ENCODE results near the gene PNKD.
A peak's percentile ranks its signal among the peaks of the same experiment; 100 is the strongest.

PNKD gene

DNA sequence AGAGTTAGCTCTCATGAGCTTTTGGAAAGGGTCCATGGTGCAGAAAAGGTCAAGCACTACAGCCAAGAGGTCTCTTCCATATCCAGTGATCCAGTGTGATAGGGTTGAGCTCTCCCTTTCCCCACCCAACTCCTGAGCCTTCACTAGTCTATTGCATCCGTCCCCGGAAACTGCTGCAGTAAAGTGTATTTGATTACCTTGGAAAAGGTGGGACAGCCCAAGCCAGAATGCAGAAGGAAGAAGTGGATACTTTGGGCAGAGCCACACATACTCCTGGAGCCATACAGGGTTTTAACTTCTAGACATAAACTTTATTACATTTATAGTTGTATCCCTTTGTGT is 3.6 kb downstream of the PNKD start:
- no peak for DNase-seq

DNA sequence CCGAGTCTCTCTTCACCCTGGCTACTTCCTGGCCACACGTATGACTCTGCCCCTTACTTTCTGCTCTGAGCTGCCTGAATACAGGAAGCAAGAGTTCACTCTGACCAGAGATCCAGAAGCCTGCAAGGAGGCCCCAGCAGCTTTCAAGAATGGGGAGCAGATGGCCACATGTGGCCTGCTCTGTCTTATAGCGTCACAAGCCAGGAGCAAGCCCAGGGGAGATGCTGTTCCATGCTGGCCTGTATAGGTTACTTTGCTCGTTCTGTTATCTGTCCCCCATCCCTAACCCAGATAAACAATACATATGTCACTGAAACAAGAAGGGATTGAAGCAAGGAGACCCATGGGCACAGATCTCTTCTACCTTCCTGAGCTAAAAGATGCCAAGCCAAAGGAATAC is 4.3 kb downstream of the PNKD start:
- no peak for DNase-seq

DNA sequence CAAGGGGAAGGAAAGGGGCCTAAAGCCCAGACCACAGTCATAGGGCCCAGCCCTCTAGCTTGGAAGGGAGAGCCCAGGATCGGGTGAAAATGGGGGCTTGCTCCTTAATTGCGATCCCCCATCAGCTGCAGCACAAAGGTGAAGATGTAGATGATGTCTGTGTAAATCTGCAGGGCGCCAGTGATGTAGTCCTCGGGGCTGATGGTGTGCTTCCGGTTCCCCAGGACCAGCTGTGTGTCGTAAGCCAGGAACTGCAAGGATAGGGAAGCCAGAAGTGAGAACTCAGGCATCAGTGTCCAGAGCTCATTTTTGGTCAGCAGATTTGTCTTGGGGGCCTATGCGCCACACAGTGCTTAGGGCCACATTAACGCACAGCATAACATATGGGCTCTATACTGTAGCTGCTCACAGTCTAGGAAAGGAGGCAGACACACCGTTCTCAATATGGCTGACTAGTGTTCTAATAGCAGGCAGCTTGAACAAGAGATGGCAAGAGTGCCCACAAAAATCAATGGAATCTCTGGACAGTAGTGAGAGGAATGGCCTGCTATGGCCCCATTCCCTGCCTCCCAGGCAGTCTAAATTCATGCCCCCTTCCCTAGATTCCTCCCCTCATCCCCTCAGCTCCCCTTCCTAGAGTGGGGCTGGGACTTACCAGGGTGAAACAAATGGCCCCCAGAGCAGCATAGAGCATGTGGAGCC is 5.2 kb downstream of the PNKD start:
- DNase-seq = no peak

DNA sequence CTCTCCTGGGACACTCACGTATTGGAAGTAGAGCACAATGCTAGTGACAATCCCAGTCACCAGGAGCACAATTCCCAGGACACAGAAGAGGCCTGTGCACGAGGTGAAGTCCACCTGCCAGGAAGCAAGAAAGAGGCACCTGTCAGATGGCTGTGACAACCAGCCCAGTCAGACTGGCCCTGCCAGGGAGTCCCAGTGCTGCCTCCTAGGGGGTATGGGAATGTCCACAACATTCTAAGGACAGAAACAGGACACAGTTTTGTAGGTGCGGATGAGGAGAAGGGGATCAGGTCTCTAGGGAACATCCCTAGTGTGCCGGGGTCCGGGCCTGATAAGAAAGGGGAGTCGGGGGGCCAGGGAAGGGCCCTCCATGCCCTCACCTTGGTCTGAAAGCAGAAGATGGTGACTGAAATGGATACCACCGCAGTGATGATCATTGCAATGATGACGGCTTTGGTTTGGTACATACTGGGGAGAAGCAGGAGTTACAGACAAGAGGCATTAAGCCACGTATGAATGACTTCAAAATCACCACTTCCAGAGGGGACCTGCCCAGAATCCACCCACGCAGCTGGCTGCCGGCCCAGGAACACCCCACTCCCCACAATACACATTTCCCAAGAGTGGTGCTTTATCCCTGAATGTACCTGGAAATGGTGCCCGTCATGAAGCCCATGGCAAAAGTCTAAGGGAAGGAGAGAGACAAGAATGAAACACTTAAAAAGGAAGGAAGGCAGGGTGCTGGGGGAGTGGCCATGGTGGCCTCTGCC is 6.9 kb downstream of the PNKD start:
- DNase-seq = no peak

DNA sequence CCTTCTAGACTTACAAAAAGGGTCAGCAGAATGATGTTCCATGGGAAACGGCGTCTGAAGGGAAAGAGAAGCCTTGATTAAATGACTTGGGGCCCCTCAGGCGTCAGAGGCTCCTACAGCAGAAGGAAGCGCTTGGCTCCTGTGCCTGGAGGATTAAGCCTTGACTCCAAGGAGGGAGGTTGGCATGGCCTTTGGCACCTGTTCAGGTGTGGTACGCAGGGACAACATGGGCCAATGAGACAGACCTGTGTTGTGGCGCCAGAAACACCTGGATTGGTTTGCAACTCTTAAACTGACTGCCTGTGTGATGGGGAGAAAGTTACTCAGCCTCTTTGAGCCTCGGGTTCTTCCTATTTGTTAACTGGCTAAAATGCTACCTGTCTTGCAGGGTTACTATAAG is 7.6 kb downstream of the PNKD start:
- DNase-seq = no peak

DNA sequence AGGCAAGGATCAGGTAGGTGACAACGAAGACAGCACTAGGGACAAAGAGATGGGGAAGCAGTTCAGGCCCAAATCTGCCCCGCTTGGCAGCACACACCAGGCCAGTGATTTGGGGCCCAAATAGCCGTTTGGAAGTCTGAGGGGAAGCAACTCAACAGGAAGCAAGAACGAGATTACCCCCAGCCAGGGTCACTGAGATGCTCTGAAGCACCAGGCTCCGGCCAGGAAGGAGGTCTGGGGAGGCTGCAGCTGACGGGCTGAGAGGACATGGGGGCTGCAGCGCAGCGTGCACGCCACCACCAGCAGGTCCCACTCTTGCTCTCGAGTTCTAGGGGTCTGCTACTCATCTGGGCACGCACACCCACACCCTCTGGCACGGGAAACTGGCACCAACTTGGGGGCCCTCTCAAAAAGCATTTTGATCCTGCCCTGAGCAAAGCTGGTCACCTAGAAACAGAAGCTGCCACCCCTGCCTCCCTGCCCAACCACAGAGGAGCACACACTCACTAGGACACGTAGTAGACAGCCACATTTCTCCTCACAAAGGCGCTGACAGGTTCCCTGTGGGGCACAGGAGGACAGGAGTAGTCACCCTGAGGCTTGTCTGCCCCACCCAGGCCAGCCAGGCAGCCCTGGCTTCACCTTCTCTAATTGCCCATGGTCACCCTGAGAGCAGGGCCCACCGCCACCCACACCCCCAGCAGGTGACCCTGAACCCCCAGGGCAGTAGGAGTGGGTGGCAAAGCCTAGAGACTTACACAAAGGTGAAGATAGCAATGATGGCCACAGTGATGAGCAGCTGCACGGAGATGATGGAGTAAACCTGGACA is 8.4 kb downstream of the PNKD start:
- DNase-seq = no peak

DNA sequence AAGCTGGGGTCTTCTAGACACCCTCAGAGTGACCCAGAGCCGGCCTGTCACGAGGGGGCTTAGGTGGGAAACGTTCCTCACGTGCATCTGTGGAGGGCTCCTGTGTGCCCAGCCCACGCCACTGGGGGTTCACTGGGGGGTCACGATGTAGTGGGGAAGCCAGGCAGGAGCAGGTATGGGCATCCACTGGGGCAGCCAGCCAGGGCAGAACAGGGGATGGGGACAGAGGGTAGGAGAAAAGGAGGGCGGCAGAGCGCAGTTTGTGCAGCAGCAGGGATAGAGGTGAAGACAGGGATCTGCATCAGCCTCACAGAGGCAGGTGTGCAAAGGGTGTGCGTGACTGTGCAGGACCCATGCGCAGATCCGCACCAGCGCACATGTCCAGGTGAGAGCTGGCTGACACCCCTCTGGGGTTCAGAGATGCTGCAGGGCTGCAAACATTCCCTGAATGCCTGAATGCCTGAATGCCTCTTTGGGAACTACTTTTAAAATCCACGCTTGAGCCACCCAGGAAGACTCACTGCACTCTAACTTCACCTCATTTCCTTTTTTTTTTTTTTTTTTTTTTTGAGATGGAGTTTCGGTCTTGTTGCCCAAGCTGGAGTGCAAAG is 10.0 kb downstream of the PNKD start:
- no peak for DNase-seq

DNA sequence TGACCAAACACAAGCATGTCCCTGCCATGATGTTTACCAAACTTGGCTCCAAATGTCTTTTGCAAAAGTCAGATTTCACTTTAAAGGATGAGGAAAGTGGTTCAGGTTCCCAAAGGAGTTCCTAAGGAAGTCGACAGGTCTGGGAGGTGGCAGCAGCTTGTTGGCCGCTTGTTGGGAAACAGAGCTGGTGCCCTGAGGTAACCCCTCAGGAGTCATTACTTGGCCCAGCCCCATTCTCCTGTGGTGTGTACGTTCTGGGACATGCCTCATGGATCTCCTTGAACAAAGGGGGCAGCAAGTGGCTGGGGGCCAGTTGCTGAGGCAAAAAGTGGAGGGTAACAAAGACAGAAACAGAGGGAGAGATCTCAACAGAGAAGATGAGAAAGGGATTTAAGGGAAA is 11.1 kb downstream of the PNKD start:
- DNase-seq = no peak

DNA sequence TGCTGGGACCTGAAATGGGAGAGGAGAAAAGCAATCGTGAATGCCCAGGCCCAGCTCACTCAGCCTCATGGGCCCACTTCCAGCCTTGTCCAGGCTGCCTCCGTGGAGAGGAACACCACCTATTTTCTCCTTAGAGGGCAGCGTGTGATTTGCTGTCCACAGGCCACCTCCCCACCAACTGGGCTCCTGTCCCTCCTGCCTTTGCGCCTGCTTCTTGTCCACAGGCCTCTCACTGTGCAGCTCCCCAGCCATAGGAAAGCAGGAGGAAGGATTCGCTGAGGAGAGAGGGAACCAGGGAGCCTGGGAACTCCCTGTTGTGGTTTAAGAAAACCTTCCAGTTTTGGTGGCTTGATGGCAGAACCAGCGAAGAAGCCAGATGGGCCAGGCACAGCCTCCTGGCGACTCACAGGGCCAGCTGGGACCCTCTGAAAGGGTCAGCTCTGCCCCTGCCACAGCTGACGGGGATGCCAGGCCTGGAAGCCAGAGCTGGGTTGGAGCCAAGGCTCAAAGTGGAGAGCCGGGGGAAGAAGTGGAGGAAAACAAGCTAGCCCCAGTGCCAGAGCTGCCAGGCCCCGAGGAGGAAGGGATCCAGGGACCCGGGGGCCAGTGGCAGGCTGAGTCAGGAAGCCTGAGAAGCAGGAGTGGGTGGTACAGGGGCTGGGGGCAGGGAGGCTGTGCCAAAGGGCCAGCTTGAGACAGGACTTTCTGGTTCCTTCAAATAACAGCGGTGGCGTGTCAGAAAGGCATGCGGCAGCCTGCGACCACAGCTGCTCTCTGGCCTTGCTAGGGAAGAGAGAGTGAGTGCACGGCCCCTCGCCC is 12.1 kb downstream of the PNKD start:
- DNase-seq = no peak

DNA sequence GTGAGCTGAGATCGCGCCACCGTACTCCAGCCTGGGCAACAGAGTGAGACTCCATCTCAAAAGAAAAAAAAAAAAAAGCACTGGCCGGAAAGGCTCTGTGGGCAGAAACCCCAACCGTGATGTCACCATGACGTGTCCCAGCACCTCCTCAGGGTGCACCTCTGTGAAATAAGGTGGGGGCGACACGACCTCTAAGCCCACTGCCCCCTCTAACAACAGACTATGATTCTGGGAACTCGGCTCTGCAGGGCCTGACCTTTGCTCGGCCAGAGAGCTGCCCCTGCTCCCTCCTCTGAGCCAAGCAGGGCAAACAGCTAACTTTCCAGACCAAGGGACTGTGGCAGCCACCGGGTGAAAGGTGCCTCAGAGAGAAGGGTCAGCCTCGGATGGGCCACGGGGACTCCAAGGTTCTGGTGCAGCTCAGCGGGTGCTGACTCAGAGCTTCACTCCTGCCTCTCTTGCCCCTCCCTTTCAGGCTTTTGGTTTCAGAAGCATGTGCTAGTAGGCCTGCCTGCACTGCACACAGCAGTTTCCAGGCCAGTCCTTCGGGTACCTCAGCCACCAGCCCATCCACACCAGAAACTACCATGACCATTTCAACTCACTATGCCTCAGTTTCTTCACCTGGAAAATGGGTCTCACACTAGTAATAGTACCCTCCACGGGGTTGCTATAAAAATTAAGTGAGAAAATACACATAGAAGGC is 13.9 kb downstream of the PNKD start:
- peak in 2 of 4 experiments; percentile 11 to 22 for DNase-seq

DNA sequence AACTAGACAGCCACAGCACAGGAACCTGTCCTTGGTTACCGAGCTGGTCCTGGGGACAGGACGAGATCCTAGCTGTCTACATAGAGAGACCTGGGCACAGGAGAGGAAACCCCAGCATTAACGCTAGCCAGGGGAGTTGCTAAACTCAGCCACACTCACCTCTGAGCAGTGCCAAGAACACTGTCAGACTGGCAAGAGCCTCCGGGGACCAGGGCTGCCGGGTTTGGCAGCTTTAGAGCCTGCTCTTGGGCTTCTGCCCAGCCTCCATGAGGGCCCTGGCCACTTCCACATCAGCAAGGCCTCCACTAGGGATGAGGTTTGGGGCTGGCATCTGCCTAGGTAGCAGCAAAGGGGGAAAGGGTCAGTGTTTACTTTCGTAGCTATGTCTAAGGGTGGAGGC is 15.3 kb downstream of the PNKD start:
- DNase-seq = no peak

DNA sequence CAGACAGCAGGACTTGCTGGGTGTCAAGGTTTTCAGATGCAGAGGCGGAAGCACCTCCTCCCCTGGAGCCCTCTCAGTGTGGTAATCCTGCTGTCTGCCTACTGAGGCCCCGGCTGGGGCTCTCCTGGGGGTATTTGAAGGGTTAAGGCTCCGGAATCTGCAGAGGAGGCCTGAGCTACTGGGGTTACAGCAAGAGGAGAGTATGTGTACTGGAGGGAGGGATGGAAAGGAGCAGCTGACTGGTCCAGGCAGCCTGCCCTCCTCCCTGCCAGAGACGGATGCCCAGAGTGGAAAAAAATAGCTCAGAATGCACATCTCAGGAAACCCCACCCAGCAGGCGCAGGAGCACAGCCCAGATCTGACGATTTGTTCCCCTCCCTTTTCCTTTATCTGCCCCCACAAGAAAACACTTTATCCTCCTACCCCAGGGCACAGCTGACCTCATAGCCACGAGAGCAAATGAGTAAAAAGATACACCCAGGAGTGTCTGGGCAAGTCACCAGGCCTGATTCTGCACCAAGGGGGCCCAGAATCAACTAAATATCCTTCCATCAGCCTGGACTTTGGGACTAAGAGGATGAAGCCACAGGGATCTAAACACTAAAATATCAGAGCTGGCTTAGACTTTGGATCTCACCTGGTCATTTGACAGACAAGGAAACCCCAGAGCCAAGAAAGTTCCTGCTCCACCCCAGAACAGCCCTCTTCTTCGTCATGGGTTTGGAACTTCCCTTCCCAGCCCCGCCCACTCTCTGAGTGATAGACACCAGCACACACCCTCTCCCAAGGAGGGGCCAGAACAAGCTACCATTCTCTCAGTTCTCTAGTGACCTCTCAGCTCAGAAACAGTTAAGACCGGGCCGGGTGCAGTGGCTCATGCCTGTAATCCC is 16.5 kb downstream of the PNKD start:
- peak in 2 of 4 experiments; percentile 34 to 56 for DNase-seq

DNA sequence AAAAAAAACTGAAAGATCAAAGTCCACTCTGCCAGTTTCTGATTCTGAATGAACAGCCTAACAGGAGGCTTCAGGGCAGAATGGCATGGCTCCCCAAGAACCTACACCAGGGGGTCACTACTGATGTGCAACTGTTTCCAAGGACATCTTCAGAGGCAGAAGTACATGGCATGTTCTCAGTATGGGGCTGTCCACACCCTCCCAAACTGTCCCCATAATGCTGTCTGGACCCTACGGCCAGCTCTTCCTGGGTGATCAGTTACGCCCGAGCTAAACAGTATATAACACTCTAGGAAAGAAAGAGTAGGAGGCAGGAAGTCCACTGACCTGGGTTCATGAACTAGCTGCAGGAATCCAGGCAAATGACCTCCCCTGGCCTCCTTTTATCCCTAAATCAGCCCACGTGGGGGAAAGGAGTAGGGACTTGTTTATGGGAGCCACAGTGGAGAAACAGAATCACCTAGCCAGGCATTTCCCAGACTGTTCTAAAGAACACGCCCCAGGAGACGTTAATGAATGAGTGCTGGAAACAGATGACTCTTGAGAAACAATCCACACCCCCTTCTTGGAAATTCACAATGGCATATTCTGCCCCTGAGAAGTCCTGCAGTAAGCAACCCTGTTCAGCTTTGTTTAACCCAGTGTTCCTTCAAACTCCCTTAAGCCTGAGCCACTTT is 19.5 kb downstream of the PNKD start:
- DNase-seq = no peak

DNA sequence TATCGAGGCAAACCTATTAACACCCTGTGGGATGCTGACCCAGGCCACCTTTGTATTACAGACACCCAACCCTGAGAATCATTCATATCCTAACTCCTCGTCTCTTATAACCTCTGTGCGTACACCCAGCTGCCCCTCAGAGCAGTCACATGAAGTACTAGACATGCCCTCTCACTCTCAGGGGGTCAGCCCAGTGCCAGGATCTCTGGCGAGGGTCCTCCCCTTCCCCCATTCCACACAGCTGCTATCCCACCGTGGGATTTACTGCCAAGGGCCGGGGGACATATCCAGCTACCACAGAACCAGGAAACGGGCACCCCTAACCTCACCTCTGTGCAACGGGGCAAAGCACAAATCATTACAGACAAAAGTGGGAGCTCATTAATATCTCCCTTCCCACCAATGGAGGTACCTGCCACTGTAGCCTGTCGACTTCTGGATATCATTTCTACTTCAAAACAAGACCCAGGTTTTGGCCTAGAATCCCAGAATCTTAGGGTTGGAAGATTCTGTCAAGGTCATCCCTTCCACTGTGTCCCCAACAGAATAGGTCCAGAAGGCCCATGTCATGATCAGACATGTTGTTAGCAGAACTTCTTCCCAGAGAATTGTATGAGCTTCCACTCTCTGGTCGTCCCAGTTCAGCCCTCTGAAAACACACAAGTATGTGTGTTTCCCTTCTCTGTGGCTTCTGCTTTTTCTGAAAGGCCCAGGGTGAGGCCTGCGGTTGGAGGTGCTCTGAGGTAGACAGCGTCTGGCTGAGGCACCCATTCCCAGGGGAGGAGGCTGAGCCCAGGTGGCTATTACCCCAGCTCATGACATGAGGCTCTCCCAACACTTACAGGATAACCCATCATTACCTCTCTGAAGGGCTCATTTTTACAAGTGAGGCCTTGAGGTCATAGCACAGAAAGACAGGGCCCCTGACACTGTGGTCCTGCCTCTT is 20.3 kb downstream of the PNKD start:
- peak in 1 of 4 experiments; percentile 23 for DNase-seq

DNA sequence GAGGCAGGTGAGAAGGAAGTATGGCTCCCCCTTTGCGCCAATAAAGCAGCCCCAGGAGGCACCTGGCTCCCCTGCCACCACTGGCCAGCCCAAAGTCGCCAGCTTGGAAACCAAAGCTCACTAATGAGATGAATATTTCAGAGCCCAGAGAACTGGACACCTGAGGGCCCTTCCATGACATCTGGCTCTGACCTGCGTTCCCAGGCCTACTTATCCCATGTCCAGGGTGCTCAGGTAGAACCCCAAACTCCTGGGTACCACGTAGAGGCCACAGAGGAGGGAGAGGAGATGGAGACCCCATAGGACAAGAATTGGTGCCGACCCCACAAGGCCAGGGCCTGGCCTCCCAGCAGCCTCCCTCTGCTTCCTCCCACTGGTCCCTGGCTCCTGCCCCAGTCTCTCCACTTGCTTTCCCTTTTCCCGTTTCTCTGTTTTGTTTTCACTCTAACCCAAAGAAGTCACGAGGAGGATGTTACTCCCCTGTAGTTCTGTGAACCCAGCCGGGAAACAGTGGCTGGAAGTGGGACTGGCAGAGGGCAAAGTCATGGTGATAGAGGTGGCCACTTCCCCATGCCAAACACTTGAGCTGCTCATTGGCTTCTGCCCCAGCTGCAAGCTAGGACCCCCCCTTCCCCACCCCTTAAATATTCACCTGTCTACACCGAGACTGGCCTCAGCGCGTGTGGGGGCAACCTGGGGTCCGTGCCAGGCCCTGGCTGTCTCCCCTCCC is 21.2 kb downstream of the PNKD start:
- no peak for DNase-seq

DNA sequence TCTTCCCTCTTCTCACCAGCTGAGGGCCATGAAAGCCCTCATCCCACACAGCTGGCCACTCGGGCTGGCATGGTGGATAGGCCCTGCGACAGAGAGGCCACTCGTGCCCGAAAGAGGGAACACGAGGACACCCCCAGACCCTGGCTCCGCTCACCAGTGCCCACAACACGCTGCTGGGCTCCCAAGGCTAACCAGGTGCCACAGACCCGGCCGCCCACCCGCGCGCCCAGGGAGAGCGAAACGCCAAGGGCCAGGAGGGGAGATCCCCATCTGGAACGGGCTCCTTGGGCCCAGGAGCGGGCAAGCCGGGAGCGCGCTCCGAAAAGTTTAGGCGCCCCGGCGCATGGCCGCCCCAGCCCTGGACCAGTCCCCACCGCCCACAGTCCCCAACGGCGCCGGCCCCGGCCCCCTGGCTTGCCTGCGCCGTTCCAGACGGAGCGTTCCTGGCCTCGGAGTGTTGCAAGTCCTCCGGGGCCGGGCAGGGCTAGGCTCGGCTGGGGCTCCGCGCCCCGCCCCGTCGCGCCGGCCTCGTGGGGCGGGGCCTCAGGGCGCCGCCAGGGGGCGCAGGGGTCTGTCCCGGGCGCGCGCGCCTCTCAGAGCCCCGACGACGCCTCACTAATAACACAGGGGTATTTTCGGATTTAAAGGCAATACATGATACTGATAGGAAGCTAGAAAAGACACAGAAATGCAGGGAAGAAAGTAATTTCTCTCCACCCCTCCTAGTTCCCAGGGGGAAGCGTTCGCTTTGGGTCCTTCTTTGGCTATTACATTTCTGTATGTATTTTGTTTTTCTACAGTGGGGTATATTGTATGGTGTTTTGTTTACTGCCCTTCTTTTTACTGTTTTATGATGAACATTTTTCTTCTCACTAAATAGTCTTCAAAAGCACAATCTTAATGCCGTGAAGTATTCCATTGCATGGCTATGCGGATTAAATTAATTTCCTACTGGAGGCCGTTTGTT is 22.0 kb downstream of the PNKD start, which contains the start of gene TMBIM1:
TMBIM1 (minus strand) TSS at position 456 of the 967 bp plus-strand sequence. CDS start 10,362 bp downstream, outside the sequence.
- peak; percentile 50 to 75 (median 56) for DNase-seq

Measured in activated naive CD4-positive, alpha-beta T cell (primary cell).